MM.1S (cell line): ENCODE measurements around the gene NOP10.

ENCODE experiments used
- CTCF ChIP-seq: fragments of 300-600 bp; sonication (generic); IDR thresholded peaks from 2 replicates; pipeline ENCODE4 v1.5.1; 2016; ENCODE audit warnings: antibody characterized with exemption, low read length, mixed read lengths
- EZH2 ChIP-seq: fragments of 300-600 bp; sonication (generic); optimal IDR thresholded peaks from 2 replicates; pipeline ENCODE3; 2017; ENCODE audit warnings: low read depth, mild to moderate bottlenecking, antibody characterized with exemption, low read length, mixed read lengths
- EZH2phosphoT487 ChIP-seq: fragments of 300-600 bp; sonication (generic); IDR thresholded peaks from 2 replicates; pipeline ENCODE4 v1.6.1; 2018; ENCODE audit warnings: antibody characterized with exemption, low read length

- TF ChIP-seq CTCF = no peak
- no peak for TF ChIP-seq EZH2
- no peak for TF ChIP-seq EZH2phosphoT487
Observed at GRCh38 chr15:34318277-34319079, 24.5 kb downstream of the NOP10 start.
